PFSK-1 (cell line): Measurements from ENCODE around the gene PCDHA13.

ENCODE experiments used
- POLR2AphosphoS5 ChIP-seq: IDR thresholded peaks from 2 replicates; pipeline ENCODE4 v1.6.1; 2012; ENCODE audit warnings: low read depth, mild to moderate bottlenecking, control low read depth, low read length, moderate library complexity
- TF ChIP-seq, protein P1 (sequence below), 2 experiments: IDR thresholded peaks; 2 replicates each; pipeline versions ENCODE4 v1.6.1 to v1.8.0; 2011 to 2012; ENCODE audit warnings: low read depth in 2 of 2, low read length in 2 of 2, control low read depth in 1 of 2, inconsistent platforms in 1 of 2, mild to moderate bottlenecking in 1 of 2, moderate library complexity in 1 of 2; ENCODE audit not compliant: insufficient read depth in 1 of 2

DNA sequence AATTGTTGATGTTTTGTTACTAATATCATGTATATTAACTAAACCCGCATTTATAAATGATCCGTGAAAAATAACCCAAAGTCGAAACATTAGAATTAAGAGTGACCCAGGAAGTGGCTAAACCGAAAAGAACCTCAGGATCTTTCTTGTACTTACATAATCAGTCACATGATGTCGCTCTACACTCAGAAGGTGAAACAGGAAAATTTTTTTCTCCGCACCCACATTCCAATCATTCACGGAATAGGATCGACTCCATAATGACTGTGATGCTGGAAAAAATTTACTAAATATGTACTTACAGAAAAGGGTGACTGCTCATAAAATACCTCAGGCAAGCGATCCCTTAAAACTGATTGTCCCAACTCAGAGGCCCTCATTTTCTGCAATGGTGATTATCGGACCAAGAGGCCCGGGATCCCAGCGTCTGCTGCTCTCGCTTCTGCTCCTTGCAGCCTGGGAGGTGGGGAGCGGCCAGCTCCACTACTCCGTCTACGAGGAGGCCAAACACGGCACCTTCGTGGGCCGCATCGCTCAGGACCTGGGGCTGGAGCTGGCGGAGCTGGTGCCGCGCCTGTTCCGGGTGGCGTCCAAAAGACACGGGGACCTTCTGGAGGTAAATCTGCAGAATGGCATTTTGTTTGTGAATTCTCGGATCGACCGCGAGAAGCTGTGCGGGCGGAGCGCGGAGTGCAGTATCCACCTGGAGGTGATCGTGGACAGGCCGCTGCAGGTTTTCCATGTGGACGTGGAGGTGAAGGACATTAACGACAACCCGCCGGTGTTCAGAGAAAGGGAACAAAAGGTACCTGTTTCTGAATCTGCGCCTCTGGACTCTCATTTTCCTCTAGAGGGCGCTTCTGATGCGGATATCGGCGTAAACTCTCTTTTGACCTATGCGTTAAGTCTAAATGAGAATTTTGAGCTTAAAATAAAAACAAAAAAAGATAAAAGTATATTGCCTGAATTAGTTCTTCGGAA is 6.5 kb upstream of the PCDHA13 start, which contains the start of gene PCDHA12:
- no peak for TF ChIP-seq POLR2AphosphoS5
- TF ChIP-seq, protein P1, sequence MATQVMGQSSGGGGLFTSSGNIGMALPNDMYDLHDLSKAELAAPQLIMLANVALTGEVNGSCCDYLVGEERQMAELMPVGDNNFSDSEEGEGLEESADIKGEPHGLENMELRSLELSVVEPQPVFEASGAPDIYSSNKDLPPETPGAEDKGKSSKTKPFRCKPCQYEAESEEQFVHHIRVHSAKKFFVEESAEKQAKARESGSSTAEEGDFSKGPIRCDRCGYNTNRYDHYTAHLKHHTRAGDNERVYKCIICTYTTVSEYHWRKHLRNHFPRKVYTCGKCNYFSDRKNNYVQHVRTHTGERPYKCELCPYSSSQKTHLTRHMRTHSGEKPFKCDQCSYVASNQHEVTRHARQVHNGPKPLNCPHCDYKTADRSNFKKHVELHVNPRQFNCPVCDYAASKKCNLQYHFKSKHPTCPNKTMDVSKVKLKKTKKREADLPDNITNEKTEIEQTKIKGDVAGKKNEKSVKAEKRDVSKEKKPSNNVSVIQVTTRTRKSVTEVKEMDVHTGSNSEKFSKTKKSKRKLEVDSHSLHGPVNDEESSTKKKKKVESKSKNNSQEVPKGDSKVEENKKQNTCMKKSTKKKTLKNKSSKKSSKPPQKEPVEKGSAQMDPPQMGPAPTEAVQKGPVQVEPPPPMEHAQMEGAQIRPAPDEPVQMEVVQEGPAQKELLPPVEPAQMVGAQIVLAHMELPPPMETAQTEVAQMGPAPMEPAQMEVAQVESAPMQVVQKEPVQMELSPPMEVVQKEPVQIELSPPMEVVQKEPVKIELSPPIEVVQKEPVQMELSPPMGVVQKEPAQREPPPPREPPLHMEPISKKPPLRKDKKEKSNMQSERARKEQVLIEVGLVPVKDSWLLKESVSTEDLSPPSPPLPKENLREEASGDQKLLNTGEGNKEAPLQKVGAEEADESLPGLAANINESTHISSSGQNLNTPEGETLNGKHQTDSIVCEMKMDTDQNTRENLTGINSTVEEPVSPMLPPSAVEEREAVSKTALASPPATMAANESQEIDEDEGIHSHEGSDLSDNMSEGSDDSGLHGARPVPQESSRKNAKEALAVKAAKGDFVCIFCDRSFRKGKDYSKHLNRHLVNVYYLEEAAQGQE (IDR thresholded peaks at IDR 0.05; ENCODE audit: insufficient read depth in 1 of 2, low read depth in 2 of 2, low read length in 2 of 2): no peak
